Measurements from ENCODE around the gene NTN1. TPM values are rescaled to one million over a fixed set of nuclear protein-coding genes. Genes with fewer than 3 reads are reported as not detected.

The NTN1 gene
- total RNA-seq, 2 experiments from 2014 or later: not detected

GRCh38 chr17:9115214-9116191, 94.2 kb downstream of the NTN1 start:
- ChIA-PET CTCF (ENCODE audit: unreplicated experiment) (no interaction called here), POLR2A (no interaction called here)
- Histone ChIP-seq H3K36me3 (ENCODE audit: insufficient read depth, low read length) (no peaks in the 10 kb centered on the region), H4K20me1 (ENCODE audit: insufficient read depth, low read length) (no peaks in the 10 kb centered on the region), H3K79me2 (ENCODE audit: insufficient read depth, low read depth, low read length) (no peaks in the 10 kb centered on the region), H3K4me3 (ENCODE audit: low read depth, low read length, poor library complexity, severe bottlenecking) (no peak overlapping the region), H3K9me2 (ENCODE audit: insufficient read depth, low read length) (no peaks in the 10 kb centered on the region), H2AFZ (ENCODE audit: low read length) (no peak overlapping the region), H3K4me1 (ENCODE audit: insufficient read depth, low read length, poor library complexity, severe bottlenecking) (no peaks in the 10 kb centered on the region), H3K9me3 (ENCODE audit: low read length) (no peaks in the 10 kb centered on the region), H3K27ac (ENCODE audit: low read depth, low read length, poor library complexity, severe bottlenecking) (no peak overlapping the region), H3K4me2 (ENCODE audit: low read length) (no peak overlapping the region)
- no peak for TF ChIP-seq CTCF (conservative IDR thresholded peaks at IDR 0.05; ENCODE audit: low read length)
- TF ChIP-seq EZH2phosphoT487 (IDR thresholded peaks at IDR 0.05; ENCODE audit: borderline replicate concordance, low read depth, low read length): no peak
- no TSS peak for BruUV-seq (replicated peaks)
- intact Hi-C loops (cut with micrococcal nuclease; ENCODE audit: unreplicated experiment): no loop called here
- DNase-seq (ENCODE audit: low spot score): no peak

GRCh38 chr17:9116311-9116835, 95.1 kb downstream of the NTN1 start:
- Histone ChIP-seq H3K4me2 (ENCODE audit: low read length) (no peak overlapping the region), H3K79me2 (ENCODE audit: insufficient read depth, low read depth, low read length) (no peaks in the 10 kb centered on the region), H2AFZ (ENCODE audit: low read length) (no peak overlapping the region), H3K4me1 (ENCODE audit: insufficient read depth, low read length, poor library complexity, severe bottlenecking) (no peaks in the 10 kb centered on the region), H4K20me1 (ENCODE audit: insufficient read depth, low read length) (no peaks in the 10 kb centered on the region), H3K9me2 (ENCODE audit: insufficient read depth, low read length) (no peaks in the 10 kb centered on the region), H3K27ac (ENCODE audit: low read depth, low read length, poor library complexity, severe bottlenecking) (no peak overlapping the region), H3K36me3 (ENCODE audit: insufficient read depth, low read length) (no peaks in the 10 kb centered on the region), H3K4me3 (ENCODE audit: low read depth, low read length, poor library complexity, severe bottlenecking) (no peak overlapping the region), H3K9me3 (ENCODE audit: low read length) (no peaks in the 10 kb centered on the region)
- no TSS peak for BruUV-seq (replicated peaks)
- ChIA-PET CTCF (ENCODE audit: unreplicated experiment) (no interaction called here), POLR2A (no interaction called here)
- intact Hi-C loops (cut with micrococcal nuclease; ENCODE audit: unreplicated experiment): no loop called here
- no peak for DNase-seq (ENCODE audit: low spot score)
- no peak for TF ChIP-seq EZH2phosphoT487 (IDR thresholded peaks at IDR 0.05; ENCODE audit: borderline replicate concordance, low read depth, low read length)
- no peak for TF ChIP-seq CTCF (conservative IDR thresholded peaks at IDR 0.05; ENCODE audit: low read length)

Measured in OCI-LY7 (cell line).